Measurements from ENCODE around the gene NCF2.

- no peak for TF ChIP-seq POLR2A (IDR thresholded peaks at IDR 0.05; ENCODE audit: low read depth, low read length)
- TF ChIP-seq POLR2AphosphoS5 (IDR thresholded peaks at IDR 0.05; ENCODE audit: low read depth, low read length) = no peak
- no peak for TF ChIP-seq TAF1 (IDR thresholded peaks at IDR 0.05; ENCODE audit: borderline replicate concordance, low read depth, low read length)
Measured at GRCh38 chr1:183612407-183612806, 22.1 kb upstream of the NCF2 start.
